OCI-LY7 (cell line): ENCODE data around the gene SLC43A2.

ENCODE experiments used
- EZH2phosphoT487 ChIP-seq: fragments of 200-600 bp; sonication (generic); IDR thresholded peaks from 2 replicates; pipeline ENCODE4 v1.6.1; 2018; ENCODE audit warnings: low read depth, borderline replicate concordance, mild to moderate bottlenecking, mixed run types, antibody characterized with exemption, low read length, moderate library complexity, mixed read lengths
- TF ChIP-seq, protein P1 (sequence below): fragments of 200-600 bp; sonication (generic); conservative IDR thresholded peaks from 2 replicates; pipeline ENCODE4 v1.5.1; 2014; ENCODE audit warnings: mild to moderate bottlenecking, antibody characterized with exemption, low read length, moderate library complexity, mixed read lengths

DNA sequence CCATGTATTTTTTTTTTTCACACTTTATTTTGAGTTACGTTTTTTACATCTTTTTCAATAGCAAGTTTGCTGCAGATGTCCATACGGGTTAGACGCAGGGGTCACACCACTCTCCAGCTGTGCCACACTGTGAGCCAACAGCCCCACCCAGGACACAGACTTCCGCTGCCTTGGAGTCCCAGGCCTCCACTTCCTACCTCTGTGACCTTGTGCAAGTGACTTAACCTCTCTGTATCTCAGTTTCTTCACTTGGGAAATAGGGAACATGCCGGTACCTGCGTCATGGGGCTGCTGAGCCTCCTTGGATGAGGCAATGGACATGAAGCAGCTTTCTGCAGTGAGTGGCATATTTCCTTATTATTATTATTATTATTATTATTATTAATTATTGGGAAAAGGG, 62.8 kb downstream of the SLC43A2 start:
- TF ChIP-seq, protein P1, sequence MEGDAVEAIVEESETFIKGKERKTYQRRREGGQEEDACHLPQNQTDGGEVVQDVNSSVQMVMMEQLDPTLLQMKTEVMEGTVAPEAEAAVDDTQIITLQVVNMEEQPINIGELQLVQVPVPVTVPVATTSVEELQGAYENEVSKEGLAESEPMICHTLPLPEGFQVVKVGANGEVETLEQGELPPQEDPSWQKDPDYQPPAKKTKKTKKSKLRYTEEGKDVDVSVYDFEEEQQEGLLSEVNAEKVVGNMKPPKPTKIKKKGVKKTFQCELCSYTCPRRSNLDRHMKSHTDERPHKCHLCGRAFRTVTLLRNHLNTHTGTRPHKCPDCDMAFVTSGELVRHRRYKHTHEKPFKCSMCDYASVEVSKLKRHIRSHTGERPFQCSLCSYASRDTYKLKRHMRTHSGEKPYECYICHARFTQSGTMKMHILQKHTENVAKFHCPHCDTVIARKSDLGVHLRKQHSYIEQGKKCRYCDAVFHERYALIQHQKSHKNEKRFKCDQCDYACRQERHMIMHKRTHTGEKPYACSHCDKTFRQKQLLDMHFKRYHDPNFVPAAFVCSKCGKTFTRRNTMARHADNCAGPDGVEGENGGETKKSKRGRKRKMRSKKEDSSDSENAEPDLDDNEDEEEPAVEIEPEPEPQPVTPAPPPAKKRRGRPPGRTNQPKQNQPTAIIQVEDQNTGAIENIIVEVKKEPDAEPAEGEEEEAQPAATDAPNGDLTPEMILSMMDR = no peak
- no peak for TF ChIP-seq EZH2phosphoT487
